HepG2 (cell line): ENCODE measurements around the gene VWA7. TPM values are rescaled to one million over a fixed set of nuclear protein-coding genes. Genes with fewer than 3 reads are reported as not detected.

Experiments
- ATAC-seq: fragments of 200-7000 bp; cut with Tn5 transposase; 3 replicates; pipeline ENCODE4 v1.9.1; 2020; ENCODE audit warnings: mild to moderate bottlenecking, moderate library complexity
- BruUV-seq: library from RNA; stranded (reverse); fragments of 400-500 nt; replicated peaks from 2 replicates; lab custom pipeline; 2021; lab: Mats Ljungman, UMichigan
- CTCF ChIA-PET: fragments of 300-600 bp; formaldehyde crosslinking; extraction: SDS; loops from one replicate; lab custom pipeline; 2021; ENCODE audit warnings: low total read pairs, inconsistent platforms, low intra/inter-chr PET ratio; lab: Yijun Ruan, JAX
- POLR2A ChIA-PET: fragments of 350-600 bp; sonication (Branson Sonifier 250); formaldehyde crosslinking; loops from one replicate; lab custom pipeline; 2020; ENCODE audit warnings: antibody characterized with exemption, inconsistent platforms; lab: Yijun Ruan, JAX
- DNase-seq: peaks from one replicate; pipeline ENCODE4 v3.0.0-alpha.2; 2015; ENCODE audit warnings: low spot score
- FAIRE-seq: peaks from 3 replicates; lab custom pipeline; 2011; peaks lifted over from hg19 to GRCh38; lab: Jason Lieb, UNC
- H2AFZ ChIP-seq: one replicate; pipeline ENCODE4 v1.6.1; 2011; ENCODE audit warnings: low read length, inconsistent platforms
- H3K27ac ChIP-seq: fragments of 300-600 bp; 3 replicates; pipeline ENCODE4 v1.8.0; 2011; ENCODE audit warnings: mixed run types, mild to moderate bottlenecking, mixed read lengths, low read length, inconsistent platforms; ENCODE audit not compliant: insufficient read depth; ENCODE audit errors: extremely low read length
- H3K27me3 ChIP-seq, 2 experiments: fragments of 200-600 bp in 1 of 2; 2 replicates in 1 of 2; 3 replicates in 1 of 2; pipeline versions ENCODE4 v1.6.0 to v1.8.0; 2011; ENCODE audit warnings: low read length in 2 of 2, mild to moderate bottlenecking in 2 of 2, moderate library complexity in 2 of 2, inconsistent platforms in 1 of 2; ENCODE audit not compliant: insufficient read depth in 2 of 2, control insufficient read depth in 1 of 2
- H3K36me3 ChIP-seq, 2 experiments: fragments of 200-600 bp in 1 of 2; replicated peaks in 1 of 2; 2 replicates in 1 of 2; 3 replicates in 1 of 2; pipeline versions ENCODE4 v1.5.1 to v1.8.0; 2011; ENCODE audit warnings: low read length in 2 of 2, inconsistent platforms in 1 of 2; ENCODE audit not compliant: insufficient read depth in 2 of 2, control insufficient read depth in 1 of 2
- H3K4me1 ChIP-seq: 2 replicates; pipeline ENCODE4 v1.5.1; 2012; ENCODE audit warnings: low read length, inconsistent platforms; ENCODE audit not compliant: insufficient read depth
- H3K4me2 ChIP-seq: 2 replicates; pipeline ENCODE4 v1.6.0; 2011; ENCODE audit warnings: low read depth, low read length, inconsistent platforms
- H3K4me3 ChIP-seq, 3 experiments: fragments of 200-600 bp in 1 of 3; sonication (generic), shearing (Covaris generic) in 1 of 3; replicated peaks in 1 of 3; 2 replicates each; pipeline ENCODE4 v1.5.1; 2011 to 2016; ENCODE audit warnings: low read length in 3 of 3, inconsistent platforms in 2 of 3, low read depth in 2 of 3, mild to moderate bottlenecking in 2 of 3, control low read depth in 1 of 3, mixed read lengths in 1 of 3; ENCODE audit not compliant: insufficient read depth in 1 of 3
- H3K79me2 ChIP-seq: one replicate; pipeline ENCODE4 v1.6.1; 2011; ENCODE audit warnings: low read length, inconsistent platforms; ENCODE audit not compliant: insufficient read depth
- H3K9ac ChIP-seq: 2 replicates; pipeline ENCODE4 v1.6.0; 2011; ENCODE audit warnings: mild to moderate bottlenecking, low read depth, low read length, inconsistent platforms; ENCODE audit not compliant: insufficient read depth
- H3K9me3 ChIP-seq: 2 replicates; pipeline ENCODE4 v1.5.1; 2012; ENCODE audit warnings: mild to moderate bottlenecking, low read length
- H4K20me1 ChIP-seq: 2 replicates; pipeline ENCODE4 v1.6.0; 2011; ENCODE audit warnings: inconsistent platforms, mild to moderate bottlenecking, low read length, moderate library complexity; ENCODE audit not compliant: insufficient read depth
- ATF1 ChIP-seq: IDR thresholded peaks from 2 replicates; pipeline ENCODE4 v1.6.1; 2016; ENCODE audit warnings: mild to moderate bottlenecking, control low read depth
- GTF2F1 ChIP-seq: fragments of 150-350 bp; IDR thresholded peaks from 2 replicates; pipeline ENCODE4 v1.6.1; 2014; ENCODE audit warnings: low read length
- MTERF4 ChIP-seq: sonication (generic); formaldehyde crosslinking; IDR thresholded peaks from 2 replicates; pipeline ENCODE4 v1.8.0; 2023; ENCODE audit warnings: mild to moderate bottlenecking, missing genetic modification reagents
- NCOR1 ChIP-seq: fragments of 200-600 bp; sonication (generic); IDR thresholded peaks from 2 replicates; pipeline ENCODE4 v1.7.0; 2017; ENCODE audit warnings: antibody characterized with exemption, low read length, borderline replicate concordance
- ZBTB7A ChIP-seq: sonication (generic); formaldehyde crosslinking; IDR thresholded peaks from 2 replicates; pipeline ENCODE4 v1.8.0; 2022; ENCODE audit warnings: mild to moderate bottlenecking, missing genetic modification reagents
- ZFYVE20 ChIP-seq: sonication (generic); formaldehyde crosslinking; IDR thresholded peaks from 2 replicates; pipeline ENCODE4 v1.8.0; 2023; ENCODE audit warnings: low read depth, mild to moderate bottlenecking, moderate library complexity, missing genetic modification reagents, borderline replicate concordance
- ZNF253 ChIP-seq: sonication (generic); formaldehyde crosslinking; IDR thresholded peaks from 2 replicates; pipeline ENCODE4 v1.8.0; 2022; ENCODE audit warnings: mild to moderate bottlenecking, missing genetic modification reagents, borderline replicate concordance
- ZNF770 ChIP-seq: sonication (generic); formaldehyde crosslinking; IDR thresholded peaks from 2 replicates; pipeline ENCODE4 v1.5.0; 2020; ENCODE audit warnings: mild to moderate bottlenecking, missing genetic modification reagents
- WGBS: methylation state at CpG from one replicate; pipeline ENCODE4 v1.1.6; 2017; ENCODE audit warnings: low lambda C conversion rate; 5-methylcytosine and 5-hydroxymethylcytosine counted together
- in situ Hi-C: cut with HindIII; loops from 2 replicates; pipeline ENCODE4 v1.10.0; 2017; ENCODE audit warnings: low pct_unique_long_range_greater_than_20kb; ENCODE audit not compliant: extremely low pct_ligation_motif_present
- intact Hi-C: fragments of 100-400 bp; cut with micrococcal nuclease; formaldehyde crosslinking; loops from one replicate; pipeline ENCODE4 v1.10.0; 2022; ENCODE audit not compliant: unreplicated experiment
- polyA plus RNA-seq, 8 experiments: library from polyadenylated mRNA; depleted of rRNA in 3 of 8; stranded (reverse) in 7 of 8; unstranded in 1 of 8; fragments of >200 nt; fragmentation: Illumina TruSeq in 4 of 8; extraction: Trizol in 4 of 8; gene quantifications; 2 replicates each; pipeline versions ENCODE4 v1.2.1 to v1.2.3, GENCODE V29; 2011 to 2016; ENCODE audit warnings: low read depth in 4 of 8, missing spikeins in 1 of 8, mixed read lengths in 1 of 8; ENCODE audit not compliant: insufficient read depth in 1 of 8
- total RNA-seq, 5 experiments: library from RNA; depleted of rRNA; stranded (reverse); fragments of >200 nt; fragmentation: Illumina TruSeq; extraction: Trizol; gene quantifications; 2 replicates each; pipeline ENCODE4 v1.2.3, GENCODE V29; 2016; ENCODE audit warnings: low read depth in 1 of 5

VWA7 gene
- total and polyA plus RNA-seq, 2 of the 13 experiments (the other 11 are each of a cell fraction or from before 2014, with no cell fraction given), result 0.86 to 3.3 TPM

- no peak for TF ChIP-seq GTF2F1
- TF ChIP-seq ZBTB7A, result no peak
- no peak for TF ChIP-seq ZNF770 (CRISPR knock-in tag)
- TF ChIP-seq ZFYVE20, result no peak
- TF ChIP-seq MTERF4 (CRISPR knock-in tag), result no peak
- TF ChIP-seq NCOR1, result no peak
- no peak for TF ChIP-seq ATF1
- TF ChIP-seq ZNF253 (CRISPR knock-in tag), result no peak
- no peak within 1 kb of the TSS for H2AFZ ChIP-seq
- FAIRE-seq (no peak), DNase-seq (no peak), ATAC-seq (no peak)
- ChIA-PET POLR2A (interaction anchor here (1.0 to 11.5 kb wide), 3 partner anchors 24 to 25 kb away, joined by 3 to 96 read pairs (median 10); partner anchors contain the start of genes CLIC1 and MSH5), CTCF (no interaction called here)
- no peaks in the 10 kb centered on the region for H4K20me1 ChIP-seq
- no peaks in the 10 kb centered on the region for H3K27me3 ChIP-seq
- H3K36me3 ChIP-seq, result peaks cover 0 to 2% of the 10 kb centered on the region in 2 experiments; a peak in 3 of 5 replicates
- no peaks in the 10 kb centered on the region for H3K79me2 ChIP-seq
- no peaks in the 10 kb centered on the region for H3K9me3 ChIP-seq
- H3K4me2 ChIP-seq, result no peak within 1 kb of the TSS
- intact Hi-C loops (no loop called here), in situ Hi-C loops (no loop called here)
- no TSS peak for BruUV-seq
- H3K9ac ChIP-seq, result no peak within 1 kb of the TSS
- H3K4me3 ChIP-seq, result no peak within 1 kb of the TSS
- H3K27ac ChIP-seq, result no peak within 1 kb of the TSS
- peaks cover 45% of the 10 kb centered on the region for H3K4me1 ChIP-seq
- 77% methylated on average over 4 of the region's 4 CpGs for WGBS
Measured at GRCh38 chr6:31762356-31762755, 14.8 kb downstream of the VWA7 start, which contains the start of gene SAPCD1. Gene SAPCD1 (plus strand): TSS chr6:31762656. CDS start chr6:31763055, 399 bp downstream.
